H1 (cell line): ENCODE results near the gene IL1R1. TPM values are rescaled to one million over a fixed set of nuclear protein-coding genes. Genes with fewer than 3 reads are reported as not detected.

Experiments
- CTCF ChIA-PET: fragments of 300-600 bp; sonication (Branson Sonifier 250); formaldehyde crosslinking; loops from one replicate; lab custom pipeline; 2021; ENCODE audit not compliant: partially characterized antibody; lab: Charles Lee
- POLR2A ChIA-PET: fragments of 300-600 bp; sonication (Branson Sonifier 250); formaldehyde crosslinking; loops from one replicate; lab custom pipeline; 2021; ENCODE audit warnings: inconsistent platforms; ENCODE audit not compliant: partially characterized antibody; lab: Charles Lee
- DNase-seq, 2 experiments: peaks; one replicate each; pipeline versions ENCODE4 v3.0.0 to v3.0.0-alpha.2; 2010 to 2022; ENCODE audit warnings: low spot score in 2 of 2, low read depth in 1 of 2, mixed read lengths in 1 of 2
- FAIRE-seq: peaks from 2 replicates; lab custom pipeline; 2011; peaks lifted over from hg19 to GRCh38; lab: Jason Lieb, UNC
- H2AFZ ChIP-seq: 2 replicates; pipeline ENCODE4 v1.8.1; 2012; ENCODE audit warnings: low read length, inconsistent platforms
- H2AK5ac ChIP-seq: 2 replicates; pipeline ENCODE4 v1.6.1; 2013; ENCODE audit warnings: low read depth, low read length
- H2BK120ac ChIP-seq: replicated peaks from 2 replicates; pipeline ENCODE3; 2013; ENCODE audit warnings: low read depth, low read length, inconsistent platforms
- H2BK12ac ChIP-seq: 2 replicates; pipeline ENCODE4 v1.6.1; 2013; ENCODE audit warnings: low read depth, low read length
- H2BK15ac ChIP-seq: 2 replicates; pipeline ENCODE4 v1.6.1; 2013; ENCODE audit warnings: low read length
- H2BK20ac ChIP-seq: 2 replicates; pipeline ENCODE4 v1.6.1; 2013; ENCODE audit warnings: low read length
- H2BK5ac ChIP-seq: 2 replicates; pipeline ENCODE4 v1.6.1; 2013; ENCODE audit warnings: low read depth, low read length
- H3K14ac ChIP-seq: 2 replicates; pipeline ENCODE4 v1.6.1; 2013; ENCODE audit warnings: inconsistent platforms; ENCODE audit not compliant: insufficient read length
- H3K18ac ChIP-seq: 2 replicates; pipeline ENCODE4 v1.6.1; 2013; ENCODE audit warnings: low read length; ENCODE audit errors: extremely low read depth
- H3K23ac ChIP-seq: 2 replicates; pipeline ENCODE4 v1.6.1; 2013; ENCODE audit warnings: inconsistent platforms; ENCODE audit not compliant: insufficient read length
- H3K23me2 ChIP-seq: 2 replicates; pipeline ENCODE4 v1.6.1; 2013; ENCODE audit warnings: low read depth, low read length
- H3K27ac ChIP-seq: 2 replicates; pipeline ENCODE4 v1.6.1; 2011; ENCODE audit warnings: low read depth, low read length, inconsistent platforms
- H3K27me3 ChIP-seq, 4 experiments: replicated peaks in 1 of 4; 1 replicate in 1 of 4; 2 replicates in 3 of 4; pipeline versions ENCODE4 v1.6.1 to v1.8.1; 2011 to 2013; ENCODE audit warnings: low read length in 3 of 4, mild to moderate bottlenecking in 3 of 4, inconsistent platforms in 2 of 4, mixed read lengths in 2 of 4, moderate library complexity in 1 of 4; ENCODE audit not compliant: control insufficient read depth in 3 of 4, insufficient read depth in 3 of 4; ENCODE audit errors: extremely low read depth in 1 of 4
- H3K36me3 ChIP-seq, 4 experiments: 2 replicates each; pipeline versions ENCODE4 v1.6.1 to v1.8.1; 2011 to 2013; ENCODE audit warnings: mild to moderate bottlenecking in 4 of 4, low read length in 3 of 4, moderate library complexity in 2 of 4, control low read depth in 1 of 4, inconsistent platforms in 1 of 4; ENCODE audit not compliant: insufficient read depth in 4 of 4, control insufficient read depth in 2 of 4
- H3K4ac ChIP-seq: replicated peaks from 2 replicates; pipeline ENCODE3; 2013; ENCODE audit warnings: low read length, low read depth, mixed read lengths, inconsistent platforms; ENCODE audit not compliant: insufficient read length
- H3K4me1 ChIP-seq, 4 experiments: replicated peaks in 1 of 4; 1 replicate in 1 of 4; 2 replicates in 3 of 4; pipeline versions ENCODE4 v1.6.1 to v1.8.1; 2011 to 2013; ENCODE audit warnings: low read length in 3 of 4, inconsistent platforms in 2 of 4, mixed read lengths in 1 of 4; ENCODE audit not compliant: insufficient read depth in 4 of 4, control insufficient read depth in 3 of 4
- H3K4me2 ChIP-seq, 2 experiments: 2 replicates each; pipeline versions ENCODE4 v1.6.1 to v1.8.1; 2011 to 2013; ENCODE audit warnings: low read depth in 2 of 2, low read length in 2 of 2, control low read depth in 1 of 2, inconsistent platforms in 1 of 2, mild to moderate bottlenecking in 1 of 2; ENCODE audit not compliant: insufficient read depth in 1 of 2
- H3K4me3 ChIP-seq, 4 experiments: fragments of 200-600, 300-600 bp in 1 of 4; sonication (generic), shearing (Covaris generic), sonication (Bioruptor Twin) in 1 of 4; 2 replicates each; pipeline versions ENCODE4 v1.5.1 to v1.8.1; 2011 to 2016; ENCODE audit warnings: low read length in 4 of 4, low read depth in 3 of 4, control low read depth in 2 of 4, inconsistent platforms in 2 of 4, mild to moderate bottlenecking in 2 of 4, mixed read lengths in 1 of 4, moderate library complexity in 1 of 4; ENCODE audit not compliant: insufficient read depth in 2 of 4; ENCODE audit errors: extremely low read depth in 1 of 4
- H3K56ac ChIP-seq: replicated peaks from 2 replicates; pipeline ENCODE3; 2013; ENCODE audit warnings: low read depth, mild to moderate bottlenecking, mixed read lengths, low read length, inconsistent platforms; ENCODE audit not compliant: insufficient read length
- H3K79me1 ChIP-seq: 2 replicates; pipeline ENCODE4 v1.6.1; 2013; ENCODE audit warnings: low read depth, low read length, control low read depth
- H3K79me2 ChIP-seq, 2 experiments: 2 replicates each; pipeline versions ENCODE4 v1.6.1 to v1.8.1; 2012 to 2013; ENCODE audit warnings: low read length in 2 of 2, mild to moderate bottlenecking in 2 of 2, inconsistent platforms in 1 of 2; ENCODE audit not compliant: insufficient read depth in 2 of 2, control insufficient read depth in 1 of 2
- H3K9ac ChIP-seq, 4 experiments: replicated peaks in 1 of 4; 1 replicate in 1 of 4; 2 replicates in 3 of 4; pipeline versions ENCODE4 v1.6.1 to v1.8.1; 2011 to 2013; ENCODE audit warnings: low read depth in 3 of 4, low read length in 3 of 4, control low read depth in 2 of 4, mild to moderate bottlenecking in 2 of 4, moderate library complexity in 2 of 4, inconsistent platforms in 1 of 4; ENCODE audit errors: extremely low read depth in 1 of 4
- H3K9me3 ChIP-seq, 2 experiments: 2 replicates each; pipeline versions ENCODE4 v1.6.1 to v1.8.1; 2012 to 2013; ENCODE audit warnings: mild to moderate bottlenecking in 2 of 2, moderate library complexity in 2 of 2, control low read depth in 1 of 2, inconsistent platforms in 1 of 2, low read depth in 1 of 2, low read length in 1 of 2, mixed read lengths in 1 of 2; ENCODE audit not compliant: insufficient read depth in 2 of 2
- H4K20me1 ChIP-seq, 2 experiments: replicated peaks in 1 of 2; 2 replicates each; pipeline versions ENCODE3 to v1.8.1; 2011 to 2013; ENCODE audit warnings: inconsistent platforms in 2 of 2, low read length in 2 of 2, mild to moderate bottlenecking in 1 of 2; ENCODE audit not compliant: insufficient read depth in 2 of 2, control insufficient read depth in 1 of 2
- H4K5ac ChIP-seq: 2 replicates; pipeline ENCODE4 v1.6.1; 2013; ENCODE audit warnings: low read length, low read depth, mixed read lengths, inconsistent platforms; ENCODE audit not compliant: insufficient read length
- H4K8ac ChIP-seq: 2 replicates; pipeline ENCODE4 v1.8.0; 2013; ENCODE audit warnings: mild to moderate bottlenecking, moderate library complexity, low read length, inconsistent platforms; ENCODE audit not compliant: insufficient read depth; ENCODE audit errors: extremely low read depth
- H4K91ac ChIP-seq: replicated peaks from 2 replicates; pipeline ENCODE3; 2013; ENCODE audit warnings: low read length, mixed read lengths, inconsistent platforms; ENCODE audit not compliant: insufficient read length
- GABPA ChIP-seq: IDR thresholded peaks from 2 replicates; pipeline ENCODE4 v1.6.1; 2011; ENCODE audit warnings: mild to moderate bottlenecking, low read length, moderate library complexity, borderline replicate concordance; ENCODE audit not compliant: insufficient read depth
- WGBS, 2 experiments: shearing (Covaris generic) in 1 of 2; methylation state at CpG; one replicate each; pipeline versions ENCODE4 v1.1.6 to v1.1.7; 2013 to 2015; ENCODE audit warnings: low lambda C conversion rate in 2 of 2, mixed read lengths in 2 of 2, inconsistent platforms in 1 of 2, low coverage in 1 of 2, missing lambda C conversion rate in 1 of 2; ENCODE audit not compliant: insufficient replicate concordance in 2 of 2, insufficient coverage in 1 of 2, insufficient read length in 1 of 2; ENCODE audit errors: extremely low coverage in 1 of 2, missing lambda C conversion rate in 1 of 2; 5-methylcytosine and 5-hydroxymethylcytosine counted together
- polyA plus RNA-seq, 7 experiments: library from polyadenylated mRNA; depleted of rRNA in 3 of 7; stranded (reverse) in 5 of 7; unstranded in 2 of 7; fragments of >200 nt in 5 of 7; fragments of 200-250 nt in 2 of 7; gene quantifications; 1 replicate in 5 of 7; 2 replicates in 1 of 7; 4 replicates in 1 of 7; pipeline versions ENCODE4 v1.2.1 to v1.2.3, GENCODE V29; 2011 to 2013; ENCODE audit warnings: missing spikeins in 2 of 7, mixed read lengths in 2 of 7
- total RNA-seq: library from RNA; stranded (reverse); fragmentation: NEBNext Ultra II Directional; extraction: Animal tissue kit (Norgen Biotek cat#: 25700); gene quantifications from 2 replicates; pipeline ENCODE4 v1.2.1, GENCODE V29; 2021

Gene IL1R1
- total and polyA plus RNA-seq, 2 of the 8 experiments (the other 6 are each of a cell fraction or from before 2014, with no cell fraction given) = 0.34 to 0.47 TPM

DNA sequence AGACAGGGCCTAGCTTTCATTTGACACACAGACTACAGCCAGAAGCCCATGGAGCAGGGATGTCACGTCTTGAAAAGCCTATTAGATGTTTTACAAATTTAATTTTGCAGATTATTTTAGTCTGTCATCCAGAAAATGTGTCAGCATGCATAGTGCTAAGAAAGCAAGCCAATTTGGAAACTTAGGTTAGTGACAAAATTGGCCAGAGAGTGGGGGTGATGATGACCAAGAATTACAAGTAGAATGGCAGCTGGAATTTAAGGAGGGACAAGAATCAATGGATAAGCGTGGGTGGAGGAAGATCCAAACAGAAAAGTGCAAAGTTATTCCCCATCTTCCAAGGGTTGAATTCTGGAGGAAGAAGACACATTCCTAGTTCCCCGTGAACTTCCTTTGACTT is 36.5 kb downstream of the IL1R1 start:
- 92% methylated on average over 3 of the region's 3 CpGs; no CpG with 5 or more reads in 1 of the 2 experiments for WGBS, 2 experiments
- no peak overlapping the region for H2BK5ac ChIP-seq
- no peak for TF ChIP-seq GABPA
- ChIA-PET CTCF (interaction anchor here (0.6 kb wide), 1 partner anchor 181 kb away, joined by 3 read pairs; no protein-coding TSS in a partner anchor), POLR2A (no interaction called here)
- no peak overlapping the region for H3K27ac ChIP-seq
- H3K4me3 ChIP-seq = no peak overlapping the region
- DNase-seq (no peak), FAIRE-seq (no peak)
- H3K9me3 ChIP-seq = no peaks in the 10 kb centered on the region
- H4K8ac ChIP-seq = no peak overlapping the region
- no peak overlapping the region for H3K4ac ChIP-seq
- no peaks in the 10 kb centered on the region for H3K79me2 ChIP-seq
- no peaks in the 10 kb centered on the region for H3K36me3 ChIP-seq
- no peak overlapping the region for H2BK20ac ChIP-seq
- no peak overlapping the region for H2AFZ ChIP-seq
- no peak overlapping the region for H3K14ac ChIP-seq
- no peak overlapping the region for H4K5ac ChIP-seq
- no peak overlapping the region for H3K4me2 ChIP-seq
- no peak overlapping the region for H2BK120ac ChIP-seq
- no peak overlapping the region for H2BK12ac ChIP-seq
- H3K23me2 ChIP-seq = no peaks in the 10 kb centered on the region
- H3K56ac ChIP-seq = no peak overlapping the region
- no peak overlapping the region for H3K18ac ChIP-seq
- H3K4me1 ChIP-seq = no peaks in the 10 kb centered on the region
- no peaks in the 10 kb centered on the region for H4K20me1 ChIP-seq
- no peak overlapping the region for H4K91ac ChIP-seq
- no peaks in the 10 kb centered on the region for H3K27me3 ChIP-seq
- H2AK5ac ChIP-seq = no peak overlapping the region
- no peak overlapping the region for H3K9ac ChIP-seq
- H3K79me1 ChIP-seq = no peaks in the 10 kb centered on the region
- H3K23ac ChIP-seq = no peak overlapping the region
- H2BK15ac ChIP-seq = no peak overlapping the region
